NCI-H446 (cell line): Measurements from ENCODE around the gene MRPL28.
"Not testable (repeated sequence)": the region's sequence is repeated elsewhere in the genome, so short reads cannot be mapped to it uniquely, and the experiment has no call there.

Source experiments
- DNase-seq, 2 experiments: peaks; one replicate each; lab custom pipeline; 2025; lab: John Stamatoyannopoulos, UW

MRPL28 gene

DNA sequence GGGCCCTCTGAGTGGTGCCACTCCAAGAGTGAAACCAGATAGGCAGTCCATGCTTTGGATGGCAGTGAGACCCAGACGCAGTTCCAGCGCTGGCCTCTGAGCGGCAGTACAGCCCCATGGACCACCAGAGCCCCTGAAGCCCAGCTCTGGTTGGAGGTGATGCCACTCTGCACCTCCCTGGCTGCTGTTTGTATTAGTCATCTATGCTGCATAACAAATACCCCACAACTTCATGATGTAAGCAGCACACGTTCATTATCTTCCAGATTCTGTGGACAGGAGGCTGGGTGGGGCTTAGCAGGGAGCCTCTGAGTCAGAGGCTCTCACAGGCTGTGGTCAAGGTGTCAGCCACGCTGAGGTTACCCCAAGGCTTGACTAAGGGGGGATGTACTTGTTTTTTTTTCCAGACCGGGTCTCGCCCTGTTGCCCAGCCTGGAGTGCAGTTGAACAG is 21.6 kb upstream of the MRPL28 start:
- DNase-seq: peak in 1 of 2 experiments; percentile 50

DNA sequence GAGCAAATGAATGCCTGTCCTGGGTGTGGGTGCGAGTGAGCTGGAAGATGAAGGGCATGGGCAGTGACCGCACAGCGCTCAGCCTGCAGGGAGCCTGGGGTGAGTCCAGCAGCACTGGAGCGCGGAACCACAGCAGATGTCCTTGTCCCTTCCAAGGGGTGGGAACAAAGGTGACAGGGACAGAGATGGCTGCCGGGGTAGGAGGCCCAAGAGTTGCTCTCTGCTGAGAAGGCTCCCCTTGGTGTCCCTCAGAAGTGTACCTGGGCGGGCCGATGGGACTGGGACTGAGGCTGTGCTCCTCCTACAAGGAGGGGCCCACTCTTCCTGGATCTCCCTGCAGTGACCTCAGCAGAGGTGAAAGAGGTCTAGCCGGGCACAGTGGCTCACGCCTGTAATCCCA is 19.0 kb upstream of the MRPL28 start:
- no peak for DNase-seq

- DNase-seq: not testable (repeated sequence)
Measured at GRCh38 chr16:387761-388666, 17.7 kb upstream of the MRPL28 start.

- DNase-seq: no peak
Measured at GRCh38 chr16:386641-387156, 16.4 kb upstream of the MRPL28 start.

- DNase-seq: no peak
Measured at GRCh38 chr16:383326-384051, 13.2 kb upstream of the MRPL28 start.

- DNase-seq: peak in 1 of 2 experiments; percentile 68
Measured at GRCh38 chr16:381789-382717, 11.7 kb upstream of the MRPL28 start, which contains the start of gene PGAP6. Gene PGAP6, minus strand, starts transcription at chr16:381978. Its CDS starts 157 bp downstream, at chr16:381821.

DNA sequence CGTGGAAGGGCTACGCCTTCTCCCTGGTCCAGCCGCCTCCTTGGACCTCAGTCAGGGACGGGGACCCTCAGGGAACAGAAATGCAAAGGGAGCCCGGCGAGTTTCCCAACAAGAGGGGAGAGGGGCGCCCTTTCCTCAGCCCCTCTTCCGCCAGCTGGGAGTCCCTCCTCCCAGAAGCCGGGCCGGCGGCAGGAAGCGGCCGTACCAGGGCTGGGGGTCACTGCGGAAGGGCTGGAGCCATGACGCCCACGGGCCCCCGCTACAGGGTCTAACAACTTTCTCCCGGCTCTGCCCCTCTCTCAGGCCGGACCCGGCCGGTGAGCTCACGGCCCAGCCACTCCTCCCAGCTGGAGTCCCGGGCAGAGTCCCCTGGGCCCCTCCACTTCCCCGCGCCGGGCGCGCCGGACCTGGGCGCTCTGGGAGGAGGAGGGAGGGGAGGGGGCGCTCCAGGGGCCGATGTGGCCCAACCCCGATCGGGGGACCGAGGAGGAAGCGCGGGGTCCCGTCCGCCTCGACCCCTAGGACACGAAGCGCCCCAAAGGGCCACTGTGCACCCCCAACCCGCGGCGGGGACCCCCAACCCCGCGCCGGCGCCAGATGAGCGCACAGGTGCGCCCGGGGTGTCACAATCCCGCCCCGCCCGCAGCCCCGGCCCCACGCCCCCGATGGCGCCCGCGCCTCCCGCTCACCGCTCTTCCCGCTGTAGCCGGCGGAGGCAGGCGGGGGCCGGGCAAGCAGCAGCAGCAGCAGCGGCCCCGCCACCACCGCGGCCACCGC is 10.9 kb upstream of the MRPL28 start:
- DNase-seq: no peak

DNA sequence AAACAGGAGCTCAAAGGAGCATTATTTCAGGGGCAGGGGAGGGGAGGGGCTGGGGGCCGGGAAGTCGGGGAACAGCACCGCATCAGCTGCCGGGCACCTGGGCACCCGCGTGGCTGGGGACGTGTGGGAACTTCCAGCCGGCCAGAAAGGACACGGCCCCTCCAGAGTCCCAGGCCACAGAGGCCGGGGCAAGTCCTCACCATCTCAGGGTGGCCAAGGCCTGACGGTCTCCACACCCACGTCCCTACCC is 10.3 kb upstream of the MRPL28 start:
- DNase-seq: no peak

DNA sequence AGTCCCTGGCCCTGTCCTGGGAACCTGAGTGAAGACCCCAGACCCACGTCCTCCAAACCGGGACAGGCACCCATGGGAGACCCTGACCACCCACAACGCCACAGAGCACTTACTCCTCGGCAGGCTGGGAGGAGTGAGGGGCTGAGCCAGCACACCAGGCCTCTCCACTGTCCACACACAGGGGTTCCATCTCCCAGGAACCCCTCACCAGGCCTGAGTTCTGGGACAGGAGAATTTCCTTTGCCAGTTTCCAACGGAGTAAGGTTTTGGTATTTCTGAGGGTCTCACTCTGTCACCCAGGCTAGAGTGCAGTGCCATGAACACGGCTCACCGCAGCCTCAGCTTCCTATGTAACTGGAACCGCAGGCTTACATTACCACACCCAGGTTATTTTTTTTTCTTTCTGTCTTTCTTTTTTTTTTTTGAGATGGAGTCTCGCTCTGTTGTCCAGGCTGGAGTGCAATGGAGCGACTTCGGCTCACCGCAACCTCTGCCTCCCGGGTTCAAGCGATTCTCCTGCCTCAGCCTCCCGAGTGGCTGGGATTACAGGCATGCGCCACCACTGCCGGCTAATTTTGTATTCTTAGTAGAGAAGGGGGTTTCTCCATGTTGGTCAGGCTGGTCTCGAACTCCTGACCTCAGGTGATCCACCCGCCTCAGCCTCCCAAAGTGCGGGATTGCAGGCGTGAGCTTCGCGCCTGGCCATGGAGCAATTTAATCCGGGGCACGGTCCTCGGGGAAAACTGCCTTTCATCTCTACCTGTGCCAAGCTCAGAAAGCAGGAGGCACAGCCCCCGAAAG is 9.8 kb upstream of the MRPL28 start:
- DNase-seq: no peak

GRCh38 chr16:379183-379960 is 9.0 kb upstream of the MRPL28 start:
- DNase-seq: no peak

DNA sequence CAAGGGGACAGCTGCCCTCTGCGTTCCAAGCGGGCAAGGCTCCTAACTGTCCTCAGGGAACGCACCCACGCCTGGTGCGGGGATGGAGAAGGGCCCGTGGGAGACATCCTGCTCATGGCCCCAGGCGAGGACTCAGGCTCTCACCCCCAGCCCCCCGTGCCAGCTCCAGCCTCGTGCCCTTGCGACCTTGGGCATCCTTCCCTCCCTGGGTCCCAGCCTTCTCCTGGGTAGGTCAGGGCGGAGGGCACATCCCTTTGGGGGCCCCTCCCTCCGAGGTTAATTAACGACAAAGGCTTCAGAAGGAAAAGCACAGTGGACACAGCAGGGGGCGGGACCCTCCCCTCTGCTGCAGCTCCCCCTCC is 8.5 kb upstream of the MRPL28 start:
- no peak for DNase-seq

GRCh38 chr16:378113-378820 is 7.9 kb upstream of the MRPL28 start:
- not testable (repeated sequence) for DNase-seq

DNA sequence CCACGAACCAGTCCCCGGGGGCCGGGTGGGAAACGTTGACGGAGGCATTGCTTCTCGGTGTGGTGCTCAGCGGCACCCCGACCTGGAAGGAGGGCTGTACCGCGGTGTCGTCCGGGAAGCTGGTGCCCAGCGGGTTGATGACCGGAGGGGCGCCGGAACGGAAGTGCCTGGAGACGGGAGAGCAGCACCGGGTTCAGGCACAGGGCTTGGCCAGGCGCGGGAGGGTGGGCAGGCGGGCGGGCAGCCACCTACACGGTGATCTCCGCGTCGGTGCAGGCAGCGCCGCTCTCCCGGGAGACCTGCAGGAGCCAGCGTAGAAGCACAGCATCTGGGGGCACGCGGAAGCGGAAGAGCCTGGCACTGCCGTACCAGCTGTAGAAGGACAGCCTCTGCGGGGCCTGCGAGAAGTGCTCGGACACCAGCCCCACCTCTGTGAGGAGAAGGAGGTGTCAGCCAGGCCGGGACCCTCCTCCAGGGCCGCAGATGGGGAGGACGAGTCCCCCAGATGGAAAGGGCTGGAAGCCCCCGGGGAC is 7.1 kb upstream of the MRPL28 start:
- no peak for DNase-seq

- DNase-seq: no peak
Measured at GRCh38 chr16:376817-377418, 6.6 kb upstream of the MRPL28 start.

- no peak for DNase-seq
Measured at GRCh38 chr16:375927-376816, 5.8 kb upstream of the MRPL28 start.

- no peak for DNase-seq
Measured at GRCh38 chr16:375212-375611, 4.9 kb upstream of the MRPL28 start.

GRCh38 chr16:374616-374926 is 4.2 kb upstream of the MRPL28 start:
- no peak for DNase-seq
